IMR-90 (cell line): ENCODE results near the gene GOT1. TPM values are rescaled to one million over a fixed set of nuclear protein-coding genes. Genes with fewer than 3 reads are reported as not detected.

ENCODE experiments used
- ATAC-seq: fragments of 200-7000 bp; cut with Tn5 transposase; 2 replicates; pipeline ENCODE4 v1.9.1; 2020; ENCODE audit warnings: low read depth, mild to moderate bottlenecking, moderate library complexity
- BruUV-seq: library from RNA; stranded (reverse); fragments of 400-500 nt; replicated peaks from 2 replicates; lab custom pipeline; 2021; lab: Mats Ljungman, UMichigan
- CTCF ChIA-PET: fragments of 300-600 bp; formaldehyde crosslinking; extraction: SDS; loops from one replicate; lab custom pipeline; 2021; ENCODE audit warnings: antibody characterized with exemption; lab: Yijun Ruan, JAX
- POLR2A ChIA-PET: fragments of 300-600 bp; sonication (Branson Sonifier 250); formaldehyde crosslinking; loops from one replicate; lab custom pipeline; 2022; ENCODE audit warnings: antibody characterized with exemption; ENCODE audit not compliant: unreplicated experiment; lab: Charles Lee
- DNase-seq: peaks from one replicate; pipeline ENCODE4 v3.0.0; 2013
- H2AFZ ChIP-seq: replicated peaks from 2 replicates; pipeline ENCODE3; 2013; ENCODE audit warnings: low read length, mild to moderate bottlenecking; ENCODE audit not compliant: poor library complexity
- H2AK5ac ChIP-seq: 2 replicates; pipeline ENCODE4 v1.6.1; 2013; ENCODE audit warnings: low read depth, low read length, inconsistent platforms
- H2AK9ac ChIP-seq: replicated peaks from 2 replicates; pipeline ENCODE3; 2013; ENCODE audit warnings: mild to moderate bottlenecking, low read depth, low read length, moderate library complexity; ENCODE audit not compliant: poor library complexity
- H2BK120ac ChIP-seq: 2 replicates; pipeline ENCODE4 v1.6.1; 2013; ENCODE audit warnings: low read depth, low read length, inconsistent platforms
- H2BK15ac ChIP-seq: 3 replicates; pipeline ENCODE4 v1.6.1; 2013; ENCODE audit warnings: low read depth, low read length, inconsistent platforms
- H2BK20ac ChIP-seq: 2 replicates; pipeline ENCODE4 v1.6.1; 2013; ENCODE audit warnings: low read depth, mild to moderate bottlenecking, inconsistent platforms, low read length, moderate library complexity
- H2BK5ac ChIP-seq: 2 replicates; pipeline ENCODE4 v1.6.1; 2013; ENCODE audit warnings: mild to moderate bottlenecking, low read depth, low read length, inconsistent platforms; ENCODE audit not compliant: poor library complexity, severe bottlenecking
- H3K14ac ChIP-seq: replicated peaks from 2 replicates; pipeline ENCODE4 v1.6.1; 2013; ENCODE audit warnings: low read depth, low read length, inconsistent platforms
- H3K18ac ChIP-seq: 2 replicates; pipeline ENCODE4 v1.6.1; 2013; ENCODE audit warnings: low read depth, low read length, control low read depth
- H3K23ac ChIP-seq: 2 replicates; pipeline ENCODE4 v1.6.1; 2013; ENCODE audit warnings: low read depth, low read length, inconsistent platforms
- H3K27ac ChIP-seq: 2 replicates; pipeline ENCODE4 v1.5.1; 2013; ENCODE audit warnings: mild to moderate bottlenecking, control low read depth, low read length; ENCODE audit not compliant: insufficient read depth
- H3K27me3 ChIP-seq: 2 replicates; pipeline ENCODE4 v1.6.1; 2013; ENCODE audit warnings: low read length; ENCODE audit not compliant: control insufficient read depth, insufficient read depth
- H3K36me3 ChIP-seq: 2 replicates; pipeline ENCODE4 v1.6.1; 2013; ENCODE audit warnings: low read length, mixed read lengths; ENCODE audit not compliant: control insufficient read depth, insufficient read depth
- H3K4ac ChIP-seq: 2 replicates; pipeline ENCODE4 v1.6.1; 2013; ENCODE audit warnings: low read depth, low read length, inconsistent platforms
- H3K4me1 ChIP-seq: 2 replicates; pipeline ENCODE4 v1.6.1; 2013; ENCODE audit warnings: low read length, mixed read lengths; ENCODE audit not compliant: control insufficient read depth, insufficient read depth
- H3K4me2 ChIP-seq: 2 replicates; pipeline ENCODE4 v1.6.1; 2013; ENCODE audit warnings: low read depth, mild to moderate bottlenecking, control low read depth, low read length, moderate library complexity
- H3K4me3 ChIP-seq: 2 replicates; pipeline ENCODE4 v1.5.1; 2013; ENCODE audit warnings: low read depth, mild to moderate bottlenecking, control low read depth, low read length, moderate library complexity; ENCODE audit not compliant: insufficient read depth
- H3K56ac ChIP-seq: 2 replicates; pipeline ENCODE4 v1.6.1; 2013; ENCODE audit warnings: low read length, inconsistent platforms; ENCODE audit not compliant: insufficient read depth; ENCODE audit errors: extremely low read depth
- H3K79me1 ChIP-seq, 2 experiments: 2 replicates each; pipeline ENCODE4 v1.6.1; 2013; ENCODE audit warnings: low read length in 2 of 2, inconsistent platforms in 1 of 2, low read depth in 1 of 2
- H3K9ac ChIP-seq: 2 replicates; pipeline ENCODE4 v1.6.1; 2013; ENCODE audit warnings: low read depth, low read length, control low read depth
- H3K9me1 ChIP-seq: 2 replicates; pipeline ENCODE4 v1.6.1; 2013; ENCODE audit warnings: low read length, inconsistent platforms; ENCODE audit not compliant: insufficient read depth
- H3K9me3 ChIP-seq: 2 replicates; pipeline ENCODE4 v1.6.1; 2013; ENCODE audit warnings: low read length; ENCODE audit not compliant: control insufficient read depth, insufficient read depth
- H4K20me1 ChIP-seq: 2 replicates; pipeline ENCODE4 v1.6.1; 2013; ENCODE audit warnings: low read length, inconsistent platforms; ENCODE audit not compliant: insufficient read depth
- H4K5ac ChIP-seq: 2 replicates; pipeline ENCODE4 v1.6.1; 2013; ENCODE audit warnings: mild to moderate bottlenecking, low read depth, low read length, control low read depth
- H4K8ac ChIP-seq, 2 experiments: 2 replicates each; pipeline ENCODE4 v1.6.1; 2013; ENCODE audit warnings: low read depth in 2 of 2, low read length in 2 of 2, control low read depth in 1 of 2, inconsistent platforms in 1 of 2
- H4K91ac ChIP-seq: 2 replicates; pipeline ENCODE4 v1.6.1; 2013; ENCODE audit warnings: low read depth, low read length, inconsistent platforms; ENCODE audit not compliant: insufficient read depth
- CTCF ChIP-seq: conservative IDR thresholded peaks from 2 replicates; pipeline ENCODE4 v1.5.1; 2012; ENCODE audit warnings: mild to moderate bottlenecking, low read depth, low read length, improper control_type of control experiment
- RAD21 ChIP-seq: IDR thresholded peaks from 2 replicates; pipeline ENCODE4 v1.6.1; 2012; ENCODE audit warnings: low read length, improper control_type of control experiment
- RCOR1 ChIP-seq: IDR thresholded peaks from 2 replicates; pipeline ENCODE4 v1.6.1; 2012; ENCODE audit warnings: mild to moderate bottlenecking, low read length, improper control_type of control experiment; ENCODE audit not compliant: insufficient replicate concordance
- SMC3 ChIP-seq: fragments of 150-350 bp; IDR thresholded peaks from 2 replicates; pipeline ENCODE4 v1.6.1; 2016; ENCODE audit warnings: low read depth, mild to moderate bottlenecking, antibody characterized with exemption, low read length, moderate library complexity
- WGBS, 2 experiments: methylation state at CpG; one replicate each; pipeline versions ENCODE4 v1.1.5 to v1.1.7; 2013; ENCODE audit warnings: missing lambda C conversion rate in 2 of 2; ENCODE audit not compliant: insufficient read length in 1 of 2; ENCODE audit errors: extremely low coverage in 2 of 2; 5-methylcytosine and 5-hydroxymethylcytosine counted together
- dilution Hi-C: fragments of 300-500 bp; cut with HindIII; formaldehyde crosslinking; loops from one replicate; pipeline ENCODE4 v1.14.3; 2018; ENCODE audit warnings: low sequenced_read_pairs; ENCODE audit not compliant: unreplicated experiment
- in situ Hi-C: fragments of 300-500 bp; cut with MboI; formaldehyde crosslinking; loops from 3 replicates; pipeline ENCODE4 v1.14.3; 2019; ENCODE audit warnings: low sequenced_read_pairs, inconsistent platforms, mixed read lengths
- intact Hi-C: fragments of 100-400 bp; cut with micrococcal nuclease; formaldehyde crosslinking; loops from 2 replicates; pipeline ENCODE4 v1.10.0; 2022
- polyA plus RNA-seq, 3 experiments: library from polyadenylated mRNA; depleted of rRNA; stranded (reverse); fragments of >200 nt; gene quantifications; 2 replicates each; pipeline ENCODE4 v1.2.3, GENCODE V29; 2012; ENCODE audit warnings: low replicate concordance in 1 of 3
- total RNA-seq: library from RNA; depleted of rRNA; stranded (reverse); fragments of >200 nt; gene quantifications from 2 replicates; pipeline ENCODE4 v1.2.3, GENCODE V29; 2012

GOT1 gene
- total and polyA plus RNA-seq, 2 of the 4 experiments (the other 2 are of a cell fraction), result 29.4 to 46.1 TPM

- in situ Hi-C loops, result loop anchor here (10.0 kb wide), 1 partner anchor 279 kb away; no protein-coding TSS in a partner anchor
Observed at GRCh38 chr10:99435986-99436638, 5.7 kb upstream of the GOT1 start.

More at GRCh38 chr10:99435986-99436638, 5.7 kb upstream of the GOT1 start:
- TF ChIP-seq CTCF (peak; percentile 66), RAD21 (peak; percentile 70), SMC3 (peak; percentile 61), RCOR1 (no peak)
- Histone ChIP-seq H3K4me3 (no peak overlapping the region), H3K4me1 (no peaks in the 10 kb centered on the region), H3K23ac (no peak overlapping the region), H3K36me3 (0 out of 2 replicates have a peak, but pooled peaks cover 1% of the 10 kb centered on the region), H3K27me3 (no peaks in the 10 kb centered on the region), H3K79me1 (peaks cover 5 to 25% of the 10 kb centered on the region in 2 experiments), H4K20me1 (no peaks in the 10 kb centered on the region), H2BK5ac (no peak overlapping the region), H3K14ac (no peak overlapping the region), H2BK120ac (no peak overlapping the region), H3K18ac (no peak overlapping the region), H4K8ac (no peak overlapping the region), H4K5ac (no peak overlapping the region), H2AK9ac (no peak overlapping the region), H3K27ac (no peak overlapping the region), H2BK20ac (no peak overlapping the region), H3K56ac (no peak overlapping the region), H2AK5ac (no peak overlapping the region), H4K91ac (no peak overlapping the region), H3K9me3 (no peaks in the 10 kb centered on the region), H3K4ac (no peak overlapping the region), H3K9ac (no peak overlapping the region), H2BK15ac (no peak overlapping the region), H2AFZ (no peak overlapping the region), H3K9me1 (no peaks in the 10 kb centered on the region; the same call in 1 of the 2 replicates), H3K4me2 (no peak overlapping the region)
- intact Hi-C loops (loop anchor here (1.0 kb wide), 2 partner anchors 112 to 176 kb away; no protein-coding TSS in a partner anchor), dilution Hi-C loops (no loop called here)
- DNase-seq (peak; percentile 59), ATAC-seq (peak; percentile 87)
- ChIA-PET CTCF (interaction anchor here (0.6 to 2.0 kb wide), 22 partner anchors 8 to 1457 kb away, joined by 3 to 15 read pairs (median 4); no protein-coding TSS in a partner anchor), POLR2A (no interaction called here)
- WGBS, 2 experiments, result no CpG with 5 or more reads among the region's 5 CpGs
- BruUV-seq, result no TSS peak
